Measurements from ENCODE around the gene MAP2K5.

The MAP2K5 gene

GRCh38 chr15:67512140-67512539, 30.4 kb upstream of the MAP2K5 start:
- no peak for DNase-seq (ENCODE audit: low read depth)
- no peak overlapping the region for H3K4me3 ChIP-seq (ENCODE audit: control insufficient read depth, low read depth, low read length)
- no peak for TF ChIP-seq CTCF (conservative IDR thresholded peaks at IDR 0.05; ENCODE audit: control insufficient read depth, insufficient read depth, low read depth, low read length)

GRCh38 chr15:67512933-67513714, 29.4 kb upstream of the MAP2K5 start:
- TF ChIP-seq CTCF (conservative IDR thresholded peaks at IDR 0.05; ENCODE audit: control insufficient read depth, insufficient read depth, low read depth, low read length) = no peak
- DNase-seq (ENCODE audit: low read depth) = no peak
- no peak overlapping the region for H3K4me3 ChIP-seq (ENCODE audit: control insufficient read depth, low read depth, low read length)

- no peak for DNase-seq (ENCODE audit: low read depth)
- no peak for TF ChIP-seq CTCF (conservative IDR thresholded peaks at IDR 0.05; ENCODE audit: control insufficient read depth, insufficient read depth, low read depth, low read length)
- H3K4me3 ChIP-seq (ENCODE audit: control insufficient read depth, low read depth, low read length) = no peak overlapping the region
Measured at GRCh38 chr15:67515090-67515489, 27.4 kb upstream of the MAP2K5 start.

- DNase-seq (ENCODE audit: low read depth) = no peak
- no peak overlapping the region for H3K4me3 ChIP-seq (ENCODE audit: control insufficient read depth, low read depth, low read length)
- no peak for TF ChIP-seq CTCF (conservative IDR thresholded peaks at IDR 0.05; ENCODE audit: control insufficient read depth, insufficient read depth, low read depth, low read length)
Measured at GRCh38 chr15:67515557-67515956, 26.9 kb upstream of the MAP2K5 start.

- peak; percentile 29 for DNase-seq (ENCODE audit: low read depth)
- TF ChIP-seq CTCF (conservative IDR thresholded peaks at IDR 0.05; ENCODE audit: control insufficient read depth, insufficient read depth, low read depth, low read length) = no peak
- H3K4me3 ChIP-seq (ENCODE audit: control insufficient read depth, low read depth, low read length) = peak overlapping the region; percentile 75
Measured at GRCh38 chr15:67520321-67521028, 22.0 kb upstream of the MAP2K5 start.

GRCh38 chr15:67521029-67521782, 21.3 kb upstream of the MAP2K5 start, which contains the start of gene C15orf61:
Gene C15orf61 (plus strand): TSS chr15:67521131. CDS start chr15:67521249, 118 bp downstream.
- peak within 1 kb of the TSS; percentile 75 for H3K4me3 ChIP-seq (ENCODE audit: control insufficient read depth, low read depth, low read length)
- no peak for TF ChIP-seq CTCF (conservative IDR thresholded peaks at IDR 0.05; ENCODE audit: control insufficient read depth, insufficient read depth, low read depth, low read length)
- DNase-seq (ENCODE audit: low read depth) = peak; percentile 67

Measured in fibroblast of mammary gland (primary cell).